GM12892 (cell line): Measurements from ENCODE around the gene RBM5.

Experiments
- POLR2A ChIP-seq: IDR thresholded peaks from 2 replicates; pipeline ENCODE4 v1.6.1; 2011; ENCODE audit warnings: low read depth, low read length, control low read depth
- POLR2AphosphoS5 ChIP-seq: IDR thresholded peaks from 2 replicates; pipeline ENCODE4 v1.6.1; 2011; ENCODE audit warnings: low read depth, low read length, control low read depth
- TAF1 ChIP-seq: IDR thresholded peaks from 2 replicates; pipeline ENCODE4 v1.6.1; 2011; ENCODE audit warnings: low read depth, mild to moderate bottlenecking, control low read depth, low read length, borderline replicate concordance

DNA sequence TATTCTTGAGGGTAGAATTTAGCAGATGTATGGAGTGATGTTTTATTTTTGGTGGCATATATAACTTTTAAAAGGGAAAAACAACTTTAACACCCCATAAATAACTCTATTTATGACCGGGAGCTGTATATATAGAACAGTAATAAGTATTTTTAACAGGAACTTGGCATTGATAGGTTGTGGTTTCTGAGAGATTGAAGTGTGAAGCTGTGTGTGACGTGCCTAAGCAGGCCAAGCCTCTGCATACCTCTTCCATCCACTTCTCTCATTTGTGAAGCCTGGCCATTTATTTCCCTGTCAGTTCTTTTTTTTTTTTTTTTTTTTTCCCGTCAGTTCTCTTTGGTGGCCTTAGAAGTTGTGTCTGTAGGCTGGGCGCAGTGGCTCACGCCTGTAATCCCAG is 23.0 kb downstream of the RBM5 start:
- no peak for TF ChIP-seq POLR2AphosphoS5
- TF ChIP-seq POLR2A: no peak
- TF ChIP-seq TAF1: no peak
